C4-2B (cell line): ENCODE measurements around the gene APC2.

Experiments used
- CTCF ChIP-seq: fragments of 450-650 bp; conservative IDR thresholded peaks from 2 replicates; pipeline ENCODE4 v1.5.1; 2017; ENCODE audit warnings: mild to moderate bottlenecking
- ZFX ChIP-seq: fragments of 450-650 bp; IDR thresholded peaks from 2 replicates; pipeline ENCODE4 v1.6.1; 2017

DNA sequence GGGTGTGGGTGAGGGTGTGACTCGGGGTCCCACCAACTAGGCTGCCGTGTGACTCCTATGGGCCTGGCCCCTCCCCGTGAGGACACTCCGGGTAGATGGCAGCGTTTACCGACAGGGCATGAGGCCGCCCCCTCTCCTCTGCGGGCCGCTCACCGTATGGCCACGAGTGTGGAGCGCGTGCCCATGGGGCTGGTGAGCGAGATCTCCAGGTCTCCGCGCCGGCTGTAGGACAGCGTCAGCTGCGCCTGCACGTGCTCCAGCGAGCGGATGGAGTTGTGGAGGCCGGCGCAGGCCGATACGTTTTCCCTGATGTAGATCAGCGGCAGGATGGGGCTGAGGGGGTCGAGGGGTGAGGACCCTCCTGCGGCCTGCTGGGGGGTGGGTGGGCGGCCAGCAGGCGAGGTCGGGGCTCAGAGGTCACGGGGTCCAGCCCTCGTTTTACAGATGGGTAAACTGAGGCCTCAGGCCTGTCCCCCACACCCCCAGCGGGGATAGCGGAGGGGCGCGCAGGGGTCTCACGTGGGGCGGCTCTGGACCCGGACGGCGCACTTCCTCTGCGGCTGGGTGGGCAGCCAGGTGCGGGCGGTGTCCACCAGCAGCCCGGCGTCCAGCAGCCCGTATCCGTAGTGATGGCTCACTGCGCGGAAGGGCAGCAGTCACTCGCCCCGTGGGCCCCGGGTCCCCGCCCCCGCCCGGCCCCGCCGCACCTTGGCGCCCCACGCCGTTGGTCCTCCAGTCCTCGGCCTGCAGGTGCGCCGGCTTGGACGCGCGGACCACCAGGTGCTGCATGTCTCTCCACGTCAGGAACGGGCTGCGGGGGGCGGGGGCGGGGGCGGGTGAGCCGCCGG lies 33.4 kb downstream of the APC2 start:
- TF ChIP-seq CTCF: no peak
- TF ChIP-seq ZFX: no peak
